Left ventricle myocardium inferior (tissue), 1 donor: ENCODE results near the gene STIMATE. TPM values are rescaled to one million over a fixed set of nuclear protein-coding genes. Genes with fewer than 3 reads are reported as not detected.
A peak's percentile ranks its signal among the peaks of the same experiment; 100 is the strongest.

ENCODE experiments used
- DNase-seq: peaks from one replicate; pipeline ENCODE4 v3.0.0-alpha.2; 2020
- H3K27ac ChIP-seq: fragments of 200-600 bp; replicated peaks from 2 replicates; pipeline ENCODE4 v1.8.0; 2021
- H3K27me3 ChIP-seq: fragments of 200-600 bp; 2 replicates; pipeline ENCODE4 v1.8.0; 2021; ENCODE audit warnings: low read depth
- H3K36me3 ChIP-seq: fragments of 200-600 bp; 2 replicates; pipeline ENCODE4 v1.8.0; 2021
- H3K4me1 ChIP-seq: fragments of 200-600 bp; 2 replicates; pipeline ENCODE4 v1.8.0; 2021
- H3K4me3 ChIP-seq: fragments of 200-600 bp; 2 replicates; pipeline ENCODE4 v1.8.0; 2021; ENCODE audit warnings: mild to moderate bottlenecking, moderate library complexity
- H3K9me3 ChIP-seq: fragments of 200-600 bp; replicated peaks from 2 replicates; pipeline ENCODE4 v1.8.0; 2021
- CTCF ChIP-seq: fragments of 200-600 bp; IDR thresholded peaks from 2 replicates; pipeline ENCODE4 v1.8.0; 2021; ENCODE audit warnings: antibody characterized with exemption, mild to moderate bottlenecking, borderline replicate concordance
- intact Hi-C: fragments of 100-400 bp; cut with micrococcal nuclease; formaldehyde crosslinking; loops from one replicate; pipeline ENCODE4 v1.11.0; 2022
- total RNA-seq: library from RNA; stranded (reverse); fragmentation: NEBNext Ultra II Directional; extraction: Animal tissue kit (Norgen Biotek cat#: 25700); gene quantifications from one replicate; pipeline ENCODE4 v1.2.1, GENCODE V29; 2021
- donor health status: DM: no; HTN: yes; CAD: no; lungs with severe emphysema.

STIMATE gene
- total RNA-seq, 1 donor from 2014 or later, result 6.3 TPM

GRCh38 chr3:52843108-52843865 is 54.1 kb downstream of the STIMATE start:
- Histone ChIP-seq H3K9me3 (no peaks in the 10 kb centered on the region), H3K4me1 (peaks cover 56% of the 10 kb centered on the region), H3K4me3 (no peak overlapping the region), H3K27ac (peak overlapping the region; percentile 86), H3K27me3 (no peaks in the 10 kb centered on the region), H3K36me3 (peaks cover 38% of the 10 kb centered on the region)
- TF ChIP-seq CTCF, result no peak
- DNase-seq, result no peak
- intact Hi-C loops, result no loop called here

GRCh38 chr3:52842424-52842823 is 54.9 kb downstream of the STIMATE start:
- intact Hi-C loops, result no loop called here
- Histone ChIP-seq H3K27me3 (no peaks in the 10 kb centered on the region), H3K4me3 (no peak overlapping the region), H3K9me3 (no peaks in the 10 kb centered on the region), H3K27ac (peak overlapping the region; percentile 86), H3K4me1 (peaks cover 57% of the 10 kb centered on the region), H3K36me3 (peaks cover 32% of the 10 kb centered on the region)
- DNase-seq, result peak; percentile 34
- no peak for TF ChIP-seq CTCF

GRCh38 chr3:52841981-52842340 is 55.4 kb downstream of the STIMATE start:
- no peak for TF ChIP-seq CTCF
- intact Hi-C loops, result no loop called here
- Histone ChIP-seq H3K4me1 (peaks cover 59% of the 10 kb centered on the region), H3K27me3 (no peaks in the 10 kb centered on the region), H3K4me3 (no peak overlapping the region), H3K9me3 (no peaks in the 10 kb centered on the region), H3K36me3 (peaks cover 27% of the 10 kb centered on the region), H3K27ac (peak overlapping the region; percentile 86)
- DNase-seq, result no peak

GRCh38 chr3:52841211-52841980 is 56.0 kb downstream of the STIMATE start:
- no peaks in the 10 kb centered on the region for H3K27me3 ChIP-seq
- H3K9me3 ChIP-seq, result no peaks in the 10 kb centered on the region
- intact Hi-C loops, result no loop called here
- H3K4me3 ChIP-seq, result no peak overlapping the region
- peaks cover 64% of the 10 kb centered on the region for H3K4me1 ChIP-seq
- peak overlapping the region; percentile 86 for H3K27ac ChIP-seq
- TF ChIP-seq CTCF, result no peak
- DNase-seq, result no peak
- peaks cover 27% of the 10 kb centered on the region for H3K36me3 ChIP-seq

- H3K36me3 ChIP-seq, result peaks cover 27% of the 10 kb centered on the region
Measured at GRCh38 chr3:52839892-52840545, 57.3 kb downstream of the STIMATE start.

More at GRCh38 chr3:52839892-52840545, 57.3 kb downstream of the STIMATE start:
- TF ChIP-seq CTCF, result no peak
- intact Hi-C loops, result no loop called here
- Histone ChIP-seq H3K27ac (no peak overlapping the region), H3K9me3 (no peaks in the 10 kb centered on the region), H3K27me3 (no peaks in the 10 kb centered on the region), H3K4me3 (no peak overlapping the region), H3K4me1 (peaks cover 67% of the 10 kb centered on the region)
- DNase-seq, result no peak
